ENCODE results near the gene FDXR. TPM values are rescaled to one million over a fixed set of nuclear protein-coding genes. Genes with fewer than 3 reads are reported as not detected.

The FDXR gene
- total and polyA plus RNA-seq, 2 of the 8 experiments (the other 6 are each of a cell fraction or from before 2014, with no cell fraction given), result 24.2 to 31.4 TPM

DNA sequence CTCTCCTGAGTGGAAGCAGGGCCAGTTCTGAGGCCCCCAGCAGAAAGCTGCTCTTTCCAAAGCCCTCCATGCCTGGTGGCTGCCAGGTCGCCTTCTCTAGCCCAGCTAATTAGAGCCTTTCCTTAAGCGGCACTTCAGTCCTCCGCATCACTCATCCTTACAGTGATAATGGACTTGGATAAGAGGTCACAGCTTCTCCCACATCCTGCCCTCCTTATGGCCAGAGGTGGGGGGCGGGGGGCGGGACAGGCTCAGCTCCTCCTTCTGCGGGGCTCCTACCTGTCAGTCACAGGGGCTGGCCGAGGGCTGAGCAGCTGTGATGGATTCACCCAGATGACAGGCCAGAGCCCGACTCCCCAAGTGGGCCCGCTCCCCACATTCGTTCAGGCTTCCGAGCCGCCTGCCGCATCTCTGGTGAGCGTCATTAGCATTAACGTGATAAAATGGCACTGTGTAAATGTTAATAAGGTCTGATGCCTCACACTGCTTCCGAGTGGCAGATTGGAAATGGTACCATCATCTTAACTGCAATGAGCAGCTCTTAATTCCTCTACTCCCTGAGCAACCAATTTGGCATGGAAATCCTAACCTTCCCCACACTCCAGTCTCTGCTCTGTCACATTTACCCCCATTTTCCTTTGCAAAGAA, 54.4 kb downstream of the FDXR start:
- Histone ChIP-seq H2BK120ac (replicated peaks; ENCODE audit: low read depth, low read length) (no peak overlapping the region), H3K4ac (replicated peaks; ENCODE audit: insufficient read length, low read depth, low read length) (no peak overlapping the region), H4K5ac (ENCODE audit: insufficient read length, low read depth, low read length) (no peak overlapping the region), H2BK15ac (ENCODE audit: low read length) (no peak overlapping the region), H3K23me2 (ENCODE audit: low read depth, low read length) (no peaks in the 10 kb centered on the region), H3K79me1 (ENCODE audit: low read depth, low read length) (no peaks in the 10 kb centered on the region), H4K20me1 (replicated peaks in 1 of 2; ENCODE audit: control insufficient read depth in 1 of 2, insufficient read depth in 2 of 2, low read length in 2 of 2) (peaks cover 11 to 16% of the 10 kb centered on the region in 2 experiments), H4K91ac (replicated peaks; ENCODE audit: insufficient read length, low read length) (no peak overlapping the region), H3K4me3 (ENCODE audit: extremely low read depth in 1 of 4, insufficient read depth in 2 of 4, low read depth in 3 of 4, low read length in 4 of 4) (no peak overlapping the region), H3K79me2 (ENCODE audit: control insufficient read depth in 1 of 2, insufficient read depth in 2 of 2, low read length in 2 of 2) (no peaks in the 10 kb centered on the region), H3K27me3 (replicated peaks in 1 of 4; ENCODE audit: control insufficient read depth in 3 of 4, extremely low read depth in 1 of 4, insufficient read depth in 3 of 4, low read length in 3 of 4) (peaks cover 0 to 2% (median 0%) of the 10 kb centered on the region in 4 experiments; a peak in 3 of 7 replicates), H3K56ac (replicated peaks; ENCODE audit: insufficient read length, low read depth, low read length) (no peak overlapping the region), H3K9me3 (ENCODE audit: insufficient read depth in 2 of 2, low read depth in 1 of 2, low read length in 1 of 2) (no peaks in the 10 kb centered on the region), H4K8ac (ENCODE audit: extremely low read depth, insufficient read depth, low read length) (no peak overlapping the region), H3K18ac (ENCODE audit: extremely low read depth, low read length) (no peak overlapping the region), H2BK20ac (ENCODE audit: low read length) (no peak overlapping the region), H3K14ac (ENCODE audit: insufficient read length) (no peak overlapping the region), H3K27ac (ENCODE audit: low read depth, low read length) (no peak overlapping the region), H2BK12ac (ENCODE audit: low read depth, low read length) (no peak overlapping the region), H3K36me3 (ENCODE audit: control insufficient read depth in 2 of 4, insufficient read depth in 4 of 4, low read length in 3 of 4) (peaks cover 0 to 3% (median 0%) of the 10 kb centered on the region in 4 experiments; a peak in 2 of 8 replicates), H2AK5ac (ENCODE audit: low read depth, low read length) (no peak overlapping the region), H3K9ac (replicated peaks in 1 of 4; ENCODE audit: extremely low read depth in 1 of 4, low read depth in 3 of 4, low read length in 3 of 4) (no peak overlapping the region), H3K4me1 (replicated peaks in 1 of 4; ENCODE audit: control insufficient read depth in 3 of 4, insufficient read depth in 4 of 4, low read length in 3 of 4) (peaks cover 0 to 2% (median 0%) of the 10 kb centered on the region in 4 experiments; a peak in 1 of 7 replicates), H2BK5ac (ENCODE audit: low read depth, low read length) (no peak overlapping the region), H3K23ac (ENCODE audit: insufficient read length) (no peak overlapping the region), H2AFZ (ENCODE audit: low read length) (no peak overlapping the region), H3K4me2 (ENCODE audit: insufficient read depth in 1 of 2, low read depth in 2 of 2, low read length in 2 of 2) (no peak overlapping the region)
- DNase-seq (ENCODE audit: low read depth in 1 of 2, low spot score in 2 of 2) (no peak), FAIRE-seq (no peak)
- no peak for TF ChIP-seq POU5F1 (IDR thresholded peaks at IDR 0.05; ENCODE audit: low read depth, low read length)
- no peak for TF ChIP-seq BCL11A (IDR thresholded peaks at IDR 0.05; ENCODE audit: low read depth in 2 of 2, low read length in 2 of 2)
- no peak for TF ChIP-seq JUND (IDR thresholded peaks at IDR 0.05; ENCODE audit: low read length)
- no peak for TF ChIP-seq CEBPB (IDR thresholded peaks at IDR 0.05; ENCODE audit: low read depth, low read length)
- TF ChIP-seq TEAD4 (IDR thresholded peaks at IDR 0.05; ENCODE audit: low read depth, low read length), result no peak
- TF ChIP-seq NANOG (IDR thresholded peaks at IDR 0.05; ENCODE audit: insufficient read depth, low read depth, low read length, poor library complexity, severe bottlenecking), result no peak
- TF ChIP-seq BRCA1 (IDR thresholded peaks at IDR 0.05; ENCODE audit: low read depth, low read length), result no peak
- TF ChIP-seq SP4 (IDR thresholded peaks at IDR 0.05; ENCODE audit: low read length), result no peak
- TF ChIP-seq SP2 (IDR thresholded peaks at IDR 0.05; ENCODE audit: low read length), result no peak
- no peak for TF ChIP-seq FOSL1 (IDR thresholded peaks at IDR 0.05; ENCODE audit: insufficient read depth, low read depth, low read length)
- TF ChIP-seq SP1 (IDR thresholded peaks at IDR 0.05; ENCODE audit: low read depth, low read length), result no peak
- no peak for TF ChIP-seq USF2 (IDR thresholded peaks at IDR 0.05; ENCODE audit: low read length)
- ChIA-PET CTCF (ENCODE audit: partially characterized antibody) (interaction anchor here (0.5 to 99.6 kb wide), 4 partner anchors 0 to 388 kb away, joined by 3 to 2981 read pairs (median 1492); partner anchors contain the start of genes FDXR, GRIN2C and NAT9), POLR2A (ENCODE audit: partially characterized antibody) (interaction anchor here (0.8 to 1.8 kb wide), 3 partner anchors 12 to 55 kb away, joined by 3 to 6 read pairs (median 5); partner anchors contain the start of gene FDXR)
- 89% methylated on average over 16 of the region's 16 CpGs; no CpG with 5 or more reads in 1 of the 2 experiments for WGBS, 2 experiments (ENCODE audit: extremely low coverage in 1 of 2, insufficient coverage in 1 of 2, insufficient read length in 1 of 2, insufficient replicate concordance in 2 of 2, low coverage in 1 of 2, low lambda C conversion rate in 2 of 2, missing lambda C conversion rate in 1 of 2)

Measured in H1 (cell line).